ENCODE measurements around the gene LGI2.

The LGI2 gene

GRCh38 chr4:25021216-25021615 lies 9.5 kb downstream of the LGI2 start:
- H3K9me3 ChIP-seq (ENCODE audit: insufficient read depth, low read depth, low read length) = no peaks in the 10 kb centered on the region
- H4K20me1 ChIP-seq (ENCODE audit: insufficient read depth, low read length, poor library complexity, severe bottlenecking) = no peaks in the 10 kb centered on the region
- H3K79me2 ChIP-seq (ENCODE audit: insufficient read depth, low read length) = no peaks in the 10 kb centered on the region
- H3K4me3 ChIP-seq (ENCODE audit: low read length, poor library complexity, severe bottlenecking) = no peak overlapping the region
- no peaks in the 10 kb centered on the region for H3K27me3 ChIP-seq (ENCODE audit: insufficient read depth, low read length, poor library complexity, severe bottlenecking)
- H3K36me3 ChIP-seq (ENCODE audit: insufficient read depth, low read length) = no peaks in the 10 kb centered on the region
- TF ChIP-seq CTCF (conservative IDR thresholded peaks at IDR 0.05; ENCODE audit: low read length) = no peak
- no peak for TF ChIP-seq EZH2phosphoT487 (IDR thresholded peaks at IDR 0.05; ENCODE audit: borderline replicate concordance)
- H3F3A ChIP-seq (ENCODE audit: low read depth) = no peaks in the 10 kb centered on the region
- H3K4me1 ChIP-seq (ENCODE audit: insufficient read depth, low read length, poor library complexity, severe bottlenecking) = no peaks in the 10 kb centered on the region
- no peak overlapping the region for H2AFZ ChIP-seq (ENCODE audit: low read length)
- no peak overlapping the region for H3K9ac ChIP-seq (ENCODE audit: low read depth, low read length, poor library complexity, severe bottlenecking)
- H3K4me2 ChIP-seq (ENCODE audit: low read depth, low read length, poor library complexity, severe bottlenecking) = no peak overlapping the region
- no peaks in the 10 kb centered on the region for H3K9me2 ChIP-seq (replicated peaks; ENCODE audit: low read depth, low read length)

- Histone ChIP-seq H4K20me1 (ENCODE audit: insufficient read depth, low read length, poor library complexity, severe bottlenecking) (no peaks in the 10 kb centered on the region), H3K9me3 (ENCODE audit: insufficient read depth, low read depth, low read length) (no peaks in the 10 kb centered on the region), H3K27me3 (ENCODE audit: insufficient read depth, low read length, poor library complexity, severe bottlenecking) (no peaks in the 10 kb centered on the region), H3K4me2 (ENCODE audit: low read depth, low read length, poor library complexity, severe bottlenecking) (no peak overlapping the region), H3K79me2 (ENCODE audit: insufficient read depth, low read length) (no peaks in the 10 kb centered on the region), H3K4me3 (ENCODE audit: low read length, poor library complexity, severe bottlenecking) (no peak overlapping the region), H3K9ac (ENCODE audit: low read depth, low read length, poor library complexity, severe bottlenecking) (no peak overlapping the region), H3K9me2 (replicated peaks; ENCODE audit: low read depth, low read length) (no peaks in the 10 kb centered on the region), H3K36me3 (ENCODE audit: insufficient read depth, low read length) (no peaks in the 10 kb centered on the region), H2AFZ (ENCODE audit: low read length) (no peak overlapping the region), H3K4me1 (ENCODE audit: insufficient read depth, low read length, poor library complexity, severe bottlenecking) (no peaks in the 10 kb centered on the region), H3F3A (ENCODE audit: low read depth) (no peaks in the 10 kb centered on the region)
- no peak for TF ChIP-seq EZH2phosphoT487 (IDR thresholded peaks at IDR 0.05; ENCODE audit: borderline replicate concordance)
- no peak for TF ChIP-seq CTCF (conservative IDR thresholded peaks at IDR 0.05; ENCODE audit: low read length)
These were observed 10.5 kb downstream of the LGI2 start for GRCh38 chr4:25020236-25020635.

- no peak overlapping the region for H2AFZ ChIP-seq (ENCODE audit: low read length)
- no peaks in the 10 kb centered on the region for H3K27me3 ChIP-seq (ENCODE audit: insufficient read depth, low read length, poor library complexity, severe bottlenecking)
- no peaks in the 10 kb centered on the region for H4K20me1 ChIP-seq (ENCODE audit: insufficient read depth, low read length, poor library complexity, severe bottlenecking)
- H3K4me3 ChIP-seq (ENCODE audit: low read length, poor library complexity, severe bottlenecking) = no peak overlapping the region
- H3K9me2 ChIP-seq (replicated peaks; ENCODE audit: low read depth, low read length) = no peaks in the 10 kb centered on the region
- H3K9ac ChIP-seq (ENCODE audit: low read depth, low read length, poor library complexity, severe bottlenecking) = no peak overlapping the region
- H3K9me3 ChIP-seq (ENCODE audit: insufficient read depth, low read depth, low read length) = no peaks in the 10 kb centered on the region
- H3K36me3 ChIP-seq (ENCODE audit: insufficient read depth, low read length) = no peaks in the 10 kb centered on the region
- TF ChIP-seq EZH2phosphoT487 (IDR thresholded peaks at IDR 0.05; ENCODE audit: borderline replicate concordance) (no peak), CTCF (conservative IDR thresholded peaks at IDR 0.05; ENCODE audit: low read length) (no peak)
- no peaks in the 10 kb centered on the region for H3K4me1 ChIP-seq (ENCODE audit: insufficient read depth, low read length, poor library complexity, severe bottlenecking)
- no peaks in the 10 kb centered on the region for H3F3A ChIP-seq (ENCODE audit: low read depth)
- H3K4me2 ChIP-seq (ENCODE audit: low read depth, low read length, poor library complexity, severe bottlenecking) = no peak overlapping the region
- H3K79me2 ChIP-seq (ENCODE audit: insufficient read depth, low read length) = no peaks in the 10 kb centered on the region
These were observed 11.2 kb downstream of the LGI2 start for GRCh38 chr4:25019501-25019900.
